Body of pancreas (tissue), 4 donors: ENCODE data around the gene ENPP4.

Source experiments
- POLR2A ChIP-seq, 3 donors: fragments of 450-650 bp; IDR thresholded peaks; one replicate each; pipeline ENCODE4 v1.6.1; 2016; ENCODE audit warnings: antibody characterized with exemption in 3 of 3, mild to moderate bottlenecking in 2 of 3
- TF ChIP-seq, protein P1 (sequence below), 7 experiments: fragments of 450-650 bp in 4 of 7; fragments of 200-600 bp in 3 of 7; sonication (generic) in 3 of 7; IDR thresholded peaks; one replicate each; pipeline ENCODE4 v1.5.1; 2016 to 2019; ENCODE audit warnings: antibody characterized with exemption in 7 of 7

GRCh38 chr6:46103441-46104115 is 26.2 kb upstream of the ENPP4 start:
- TF ChIP-seq POLR2A (IDR thresholded peaks at IDR 0.05): no peak
- TF ChIP-seq, protein P1, sequence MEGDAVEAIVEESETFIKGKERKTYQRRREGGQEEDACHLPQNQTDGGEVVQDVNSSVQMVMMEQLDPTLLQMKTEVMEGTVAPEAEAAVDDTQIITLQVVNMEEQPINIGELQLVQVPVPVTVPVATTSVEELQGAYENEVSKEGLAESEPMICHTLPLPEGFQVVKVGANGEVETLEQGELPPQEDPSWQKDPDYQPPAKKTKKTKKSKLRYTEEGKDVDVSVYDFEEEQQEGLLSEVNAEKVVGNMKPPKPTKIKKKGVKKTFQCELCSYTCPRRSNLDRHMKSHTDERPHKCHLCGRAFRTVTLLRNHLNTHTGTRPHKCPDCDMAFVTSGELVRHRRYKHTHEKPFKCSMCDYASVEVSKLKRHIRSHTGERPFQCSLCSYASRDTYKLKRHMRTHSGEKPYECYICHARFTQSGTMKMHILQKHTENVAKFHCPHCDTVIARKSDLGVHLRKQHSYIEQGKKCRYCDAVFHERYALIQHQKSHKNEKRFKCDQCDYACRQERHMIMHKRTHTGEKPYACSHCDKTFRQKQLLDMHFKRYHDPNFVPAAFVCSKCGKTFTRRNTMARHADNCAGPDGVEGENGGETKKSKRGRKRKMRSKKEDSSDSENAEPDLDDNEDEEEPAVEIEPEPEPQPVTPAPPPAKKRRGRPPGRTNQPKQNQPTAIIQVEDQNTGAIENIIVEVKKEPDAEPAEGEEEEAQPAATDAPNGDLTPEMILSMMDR (IDR thresholded peaks at IDR 0.05): no peak
